HepG2 (cell line): Measurements from ENCODE around the gene TEX261. TPM values are rescaled to one million over a fixed set of nuclear protein-coding genes. Genes with fewer than 3 reads are reported as not detected.

Experiments
- ATAC-seq: fragments of 200-7000 bp; cut with Tn5 transposase; 3 replicates; pipeline ENCODE4 v1.9.1; 2020; ENCODE audit warnings: mild to moderate bottlenecking, moderate library complexity
- BruUV-seq: library from RNA; stranded (reverse); fragments of 400-500 nt; replicated peaks from 2 replicates; lab custom pipeline; 2021; lab: Mats Ljungman, UMichigan
- CTCF ChIA-PET: fragments of 300-600 bp; formaldehyde crosslinking; extraction: SDS; loops from one replicate; lab custom pipeline; 2021; ENCODE audit warnings: low total read pairs, inconsistent platforms, low intra/inter-chr PET ratio; lab: Yijun Ruan, JAX
- POLR2A ChIA-PET: fragments of 350-600 bp; sonication (Branson Sonifier 250); formaldehyde crosslinking; loops from one replicate; lab custom pipeline; 2020; ENCODE audit warnings: antibody characterized with exemption, inconsistent platforms; lab: Yijun Ruan, JAX
- DNase-seq: peaks from one replicate; pipeline ENCODE4 v3.0.0-alpha.2; 2015; ENCODE audit warnings: low spot score
- FAIRE-seq: peaks from 3 replicates; lab custom pipeline; 2011; peaks lifted over from hg19 to GRCh38; lab: Jason Lieb, UNC
- H2AFZ ChIP-seq: one replicate; pipeline ENCODE4 v1.6.1; 2011; ENCODE audit warnings: low read length, inconsistent platforms
- H3K27ac ChIP-seq: fragments of 300-600 bp; 3 replicates; pipeline ENCODE4 v1.8.0; 2011; ENCODE audit warnings: mixed run types, mild to moderate bottlenecking, mixed read lengths, low read length, inconsistent platforms; ENCODE audit not compliant: insufficient read depth; ENCODE audit errors: extremely low read length
- H3K27me3 ChIP-seq, 2 experiments: fragments of 200-600 bp in 1 of 2; 2 replicates in 1 of 2; 3 replicates in 1 of 2; pipeline versions ENCODE4 v1.6.0 to v1.8.0; 2011; ENCODE audit warnings: low read length in 2 of 2, mild to moderate bottlenecking in 2 of 2, moderate library complexity in 2 of 2, inconsistent platforms in 1 of 2; ENCODE audit not compliant: insufficient read depth in 2 of 2, control insufficient read depth in 1 of 2
- H3K36me3 ChIP-seq, 2 experiments: fragments of 200-600 bp in 1 of 2; replicated peaks in 1 of 2; 2 replicates in 1 of 2; 3 replicates in 1 of 2; pipeline versions ENCODE4 v1.5.1 to v1.8.0; 2011; ENCODE audit warnings: low read length in 2 of 2, inconsistent platforms in 1 of 2; ENCODE audit not compliant: insufficient read depth in 2 of 2, control insufficient read depth in 1 of 2
- H3K4me1 ChIP-seq: 2 replicates; pipeline ENCODE4 v1.5.1; 2012; ENCODE audit warnings: low read length, inconsistent platforms; ENCODE audit not compliant: insufficient read depth
- H3K4me2 ChIP-seq: 2 replicates; pipeline ENCODE4 v1.6.0; 2011; ENCODE audit warnings: low read depth, low read length, inconsistent platforms
- H3K4me3 ChIP-seq, 3 experiments: fragments of 200-600 bp in 1 of 3; sonication (generic), shearing (Covaris generic) in 1 of 3; replicated peaks in 1 of 3; 2 replicates each; pipeline ENCODE4 v1.5.1; 2011 to 2016; ENCODE audit warnings: low read length in 3 of 3, inconsistent platforms in 2 of 3, low read depth in 2 of 3, mild to moderate bottlenecking in 2 of 3, control low read depth in 1 of 3, mixed read lengths in 1 of 3; ENCODE audit not compliant: insufficient read depth in 1 of 3
- H3K79me2 ChIP-seq: one replicate; pipeline ENCODE4 v1.6.1; 2011; ENCODE audit warnings: low read length, inconsistent platforms; ENCODE audit not compliant: insufficient read depth
- H3K9ac ChIP-seq: 2 replicates; pipeline ENCODE4 v1.6.0; 2011; ENCODE audit warnings: mild to moderate bottlenecking, low read depth, low read length, inconsistent platforms; ENCODE audit not compliant: insufficient read depth
- H3K9me3 ChIP-seq: 2 replicates; pipeline ENCODE4 v1.5.1; 2012; ENCODE audit warnings: mild to moderate bottlenecking, low read length
- H4K20me1 ChIP-seq: 2 replicates; pipeline ENCODE4 v1.6.0; 2011; ENCODE audit warnings: inconsistent platforms, mild to moderate bottlenecking, low read length, moderate library complexity; ENCODE audit not compliant: insufficient read depth
- ATF5 ChIP-seq: sonication (generic); formaldehyde crosslinking; IDR thresholded peaks from 2 replicates; pipeline ENCODE4 v1.4.0; 2020; ENCODE audit warnings: mild to moderate bottlenecking, low read depth, missing genetic modification reagents
- BRD4 ChIP-seq: sonication (generic); formaldehyde crosslinking; IDR thresholded peaks from 2 replicates; pipeline ENCODE4 v1.4.0; 2020; ENCODE audit warnings: missing genetic modification reagents
- ETV6 ChIP-seq: sonication (generic); formaldehyde crosslinking; conservative IDR thresholded peaks from 2 replicates; pipeline ENCODE4 v1.4.0; 2020; ENCODE audit warnings: missing genetic modification reagents
- GATA4 ChIP-seq: sonication (generic); IDR thresholded peaks from 2 replicates; pipeline ENCODE4 v1.6.1; 2016; ENCODE audit warnings: antibody characterized with exemption, low read depth, borderline replicate concordance
- KDM6A ChIP-seq: IDR thresholded peaks from 2 replicates; pipeline ENCODE4 v1.6.1; 2016; ENCODE audit warnings: low read depth
- NBN ChIP-seq: fragments of 450-650 bp; conservative IDR thresholded peaks from 2 replicates; pipeline ENCODE4 v1.6.1; 2017
- TFDP2 ChIP-seq: sonication (generic); formaldehyde crosslinking; IDR thresholded peaks from 2 replicates; pipeline ENCODE4 v1.4.0; 2020; ENCODE audit warnings: missing genetic modification reagents
- THYN1 ChIP-seq: sonication (generic); formaldehyde crosslinking; IDR thresholded peaks from 2 replicates; pipeline ENCODE4 v1.8.1; 2023; ENCODE audit warnings: low read depth, mild to moderate bottlenecking, moderate library complexity, missing genetic modification reagents, borderline replicate concordance
- ZFP36L2 ChIP-seq: sonication (generic); formaldehyde crosslinking; IDR thresholded peaks from 2 replicates; pipeline ENCODE4 v1.4.0; 2020; ENCODE audit warnings: missing genetic modification reagents
- ZNF562 ChIP-seq: sonication (generic); formaldehyde crosslinking; IDR thresholded peaks from 2 replicates; pipeline ENCODE4 v1.8.0; 2022; ENCODE audit warnings: missing genetic modification reagents, borderline replicate concordance
- WGBS: methylation state at CpG from one replicate; pipeline ENCODE4 v1.1.6; 2017; ENCODE audit warnings: low lambda C conversion rate; 5-methylcytosine and 5-hydroxymethylcytosine counted together
- in situ Hi-C: cut with HindIII; loops from 2 replicates; pipeline ENCODE4 v1.10.0; 2017; ENCODE audit warnings: low pct_unique_long_range_greater_than_20kb; ENCODE audit not compliant: extremely low pct_ligation_motif_present
- intact Hi-C: fragments of 100-400 bp; cut with micrococcal nuclease; formaldehyde crosslinking; loops from one replicate; pipeline ENCODE4 v1.10.0; 2022; ENCODE audit not compliant: unreplicated experiment
- polyA plus RNA-seq, 8 experiments: library from polyadenylated mRNA; depleted of rRNA in 3 of 8; stranded (reverse) in 7 of 8; unstranded in 1 of 8; fragments of >200 nt; fragmentation: Illumina TruSeq in 4 of 8; extraction: Trizol in 4 of 8; gene quantifications; 2 replicates each; pipeline versions ENCODE4 v1.2.1 to v1.2.3, GENCODE V29; 2011 to 2016; ENCODE audit warnings: low read depth in 4 of 8, missing spikeins in 1 of 8, mixed read lengths in 1 of 8; ENCODE audit not compliant: insufficient read depth in 1 of 8
- total RNA-seq, 5 experiments: library from RNA; depleted of rRNA; stranded (reverse); fragments of >200 nt; fragmentation: Illumina TruSeq; extraction: Trizol; gene quantifications; 2 replicates each; pipeline ENCODE4 v1.2.3, GENCODE V29; 2016; ENCODE audit warnings: low read depth in 1 of 5
- TF ChIP-seq, protein P1 (sequence below): sonication (generic); formaldehyde crosslinking; IDR thresholded peaks from 2 replicates; pipeline ENCODE4 v1.8.1; 2023; ENCODE audit warnings: mild to moderate bottlenecking, missing genetic modification reagents
- TF ChIP-seq, protein P2 (sequence below), 2 experiments: fragments of 450-650 bp in 1 of 2; sonication (generic) in 1 of 2; formaldehyde crosslinking in 1 of 2; IDR thresholded peaks; 2 replicates each; pipeline versions ENCODE4 v1.6.1 to v1.8.0; 2016 to 2022; ENCODE audit warnings: antibody characterized with exemption in 1 of 2, mild to moderate bottlenecking in 1 of 2, missing genetic modification reagents in 1 of 2

TEX261 gene
- total and polyA plus RNA-seq, 2 of the 13 experiments (the other 11 are each of a cell fraction or from before 2014, with no cell fraction given): 43.8 to 78.7 TPM

DNA sequence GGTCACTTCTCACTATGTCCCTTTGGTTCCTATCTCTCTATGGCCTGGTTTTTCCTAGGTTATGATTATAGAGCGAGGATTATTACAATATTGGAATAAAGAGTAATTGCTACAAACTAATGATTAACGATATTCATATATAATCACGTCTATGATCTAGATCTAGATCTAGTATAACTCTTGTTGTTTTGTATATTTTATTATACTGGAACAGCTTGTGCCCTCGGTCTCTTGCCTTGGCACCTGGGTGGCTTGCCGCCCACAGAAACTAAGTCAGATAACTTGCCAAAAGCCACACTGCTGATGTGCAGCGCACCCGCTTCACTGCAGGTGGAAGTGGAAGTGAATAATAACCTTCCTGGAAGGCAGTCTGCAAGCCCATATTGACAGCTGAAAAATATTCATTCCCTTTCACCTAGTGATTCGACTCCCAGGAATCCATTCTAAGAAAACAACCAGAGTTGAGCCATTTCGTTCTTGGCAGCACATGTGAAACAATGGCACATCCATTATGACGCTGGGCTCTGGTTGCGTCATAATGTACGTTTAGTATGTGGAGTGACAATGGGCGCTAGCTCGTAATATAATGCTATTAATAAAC, 17.0 kb downstream of the TEX261 start:
- Histone ChIP-seq H3K4me3 (peak overlapping the region; percentile 29 to 75 (median 36); a peak in 5 of 6 replicates), H3K4me2 (peak overlapping the region; percentile 90), H3K79me2 (no peaks in the 10 kb centered on the region), H3K27ac (no peak overlapping the region), H3K4me1 (peaks cover 14% of the 10 kb centered on the region), H3K36me3 (no peaks in the 10 kb centered on the region), H3K9ac (no peak overlapping the region; the same call in 1 of the 2 replicates), H3K9me3 (no peaks in the 10 kb centered on the region), H3K27me3 (no peaks in the 10 kb centered on the region), H4K20me1 (no peaks in the 10 kb centered on the region), H2AFZ (no peak overlapping the region)
- CTCF ChIA-PET: interaction anchor here (1.1 to 3.1 kb wide), 4 partner anchors 13 to 106 kb away, joined by 4 to 34 read pairs (median 4); partner anchors contain the start of gene TEX261
- no TSS peak for BruUV-seq
- intact Hi-C loops: loop anchor here (1.0 kb wide), 1 partner anchor 12 kb away; no protein-coding TSS in a partner anchor
- WGBS: 49% methylated on average over 14 of the region's 14 CpGs
- POLR2A ChIA-PET: interaction anchor here (0.6 to 1.9 kb wide), 5 partner anchors 12 to 869 kb away, joined by 3 to 6 read pairs (median 3); partner anchors contain the start of gene TEX261
- peak; percentile 36 for DNase-seq
- in situ Hi-C loops: no loop called here
- ATAC-seq: no peak
- no peak for FAIRE-seq
- TF ChIP-seq BRD4 (no peak), KDM6A (CRISPR knock-in tag) (no peak), THYN1 (CRISPR knock-in tag) (no peak), ZNF562 (no peak), GATA4 (no peak), TFDP2 (CRISPR knock-in tag) (no peak), ETV6 (CRISPR knock-in tag) (no peak), NBN (no peak), ZFP36L2 (CRISPR knock-in tag) (no peak), ATF5 (CRISPR knock-in tag) (no peak)
- TF ChIP-seq, protein P1, sequence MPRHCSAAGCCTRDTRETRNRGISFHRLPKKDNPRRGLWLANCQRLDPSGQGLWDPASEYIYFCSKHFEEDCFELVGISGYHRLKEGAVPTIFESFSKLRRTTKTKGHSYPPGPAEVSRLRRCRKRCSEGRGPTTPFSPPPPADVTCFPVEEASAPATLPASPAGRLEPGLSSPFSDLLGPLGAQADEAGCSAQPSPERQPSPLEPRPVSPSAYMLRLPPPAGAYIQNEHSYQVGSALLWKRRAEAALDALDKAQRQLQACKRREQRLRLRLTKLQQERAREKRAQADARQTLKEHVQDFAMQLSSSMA: no peak
- TF ChIP-seq, protein P2, sequence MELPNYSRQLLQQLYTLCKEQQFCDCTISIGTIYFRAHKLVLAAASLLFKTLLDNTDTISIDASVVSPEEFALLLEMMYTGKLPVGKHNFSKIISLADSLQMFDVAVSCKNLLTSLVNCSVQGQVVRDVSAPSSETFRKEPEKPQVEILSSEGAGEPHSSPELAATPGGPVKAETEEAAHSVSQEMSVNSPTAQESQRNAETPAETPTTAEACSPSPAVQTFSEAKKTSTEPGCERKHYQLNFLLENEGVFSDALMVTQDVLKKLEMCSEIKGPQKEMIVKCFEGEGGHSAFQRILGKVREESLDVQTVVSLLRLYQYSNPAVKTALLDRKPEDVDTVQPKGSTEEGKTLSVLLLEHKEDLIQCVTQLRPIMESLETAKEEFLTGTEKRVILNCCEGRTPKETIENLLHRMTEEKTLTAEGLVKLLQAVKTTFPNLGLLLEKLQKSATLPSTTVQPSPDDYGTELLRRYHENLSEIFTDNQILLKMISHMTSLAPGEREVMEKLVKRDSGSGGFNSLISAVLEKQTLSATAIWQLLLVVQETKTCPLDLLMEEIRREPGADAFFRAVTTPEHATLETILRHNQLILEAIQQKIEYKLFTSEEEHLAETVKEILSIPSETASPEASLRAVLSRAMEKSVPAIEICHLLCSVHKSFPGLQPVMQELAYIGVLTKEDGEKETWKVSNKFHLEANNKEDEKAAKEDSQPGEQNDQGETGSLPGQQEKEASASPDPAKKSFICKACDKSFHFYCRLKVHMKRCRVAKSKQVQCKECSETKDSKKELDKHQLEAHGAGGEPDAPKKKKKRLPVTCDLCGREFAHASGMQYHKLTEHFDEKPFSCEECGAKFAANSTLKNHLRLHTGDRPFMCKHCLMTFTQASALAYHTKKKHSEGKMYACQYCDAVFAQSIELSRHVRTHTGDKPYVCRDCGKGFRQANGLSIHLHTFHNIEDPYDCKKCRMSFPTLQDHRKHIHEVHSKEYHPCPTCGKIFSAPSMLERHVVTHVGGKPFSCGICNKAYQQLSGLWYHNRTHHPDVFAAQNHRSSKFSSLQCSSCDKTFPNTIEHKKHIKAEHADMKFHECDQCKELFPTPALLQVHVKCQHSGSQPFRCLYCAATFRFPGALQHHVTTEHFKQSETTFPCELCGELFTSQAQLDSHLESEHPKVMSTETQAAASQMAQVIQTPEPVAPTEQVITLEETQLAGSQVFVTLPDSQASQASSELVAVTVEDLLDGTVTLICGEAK (IDR thresholded peaks at IDR 0.05): no peak
- TF ChIP-seq, protein P2 (CRISPR knock-in tag; IDR thresholded peaks at IDR 0.05): no peak
